ENCODE measurements around the gene CRBN. TPM values are rescaled to one million over a fixed set of nuclear protein-coding genes. Genes with fewer than 3 reads are reported as not detected.

The CRBN gene
- total and polyA plus RNA-seq, 2 of the 13 experiments (the other 11 are each of a cell fraction or from before 2014, with no cell fraction given): 30.8 to 36.1 TPM

DNA sequence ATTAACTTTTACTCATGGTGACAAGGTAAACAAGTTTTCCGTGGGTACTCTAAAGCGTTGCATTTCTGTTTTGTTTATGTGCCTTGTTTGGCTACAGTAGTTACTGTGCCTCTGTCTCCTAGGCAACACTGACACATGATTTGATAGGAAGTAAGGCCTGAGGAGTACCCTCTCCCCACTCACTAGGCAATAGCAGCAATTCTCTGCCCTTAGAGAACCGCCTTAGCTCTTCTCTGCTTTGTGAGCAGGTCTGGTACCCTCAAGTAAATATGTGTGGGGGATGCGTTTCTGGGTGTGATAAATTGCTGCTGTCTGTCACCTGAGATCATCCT lies 69.2 kb downstream of the CRBN start, which contains the start of gene IL5RA:
IL5RA (minus strand) TSS at position 76 of the 332 bp plus-strand sequence. CDS start 5,390 bp downstream, outside the sequence.
- no peaks in the 10 kb centered on the region for H3K79me2 ChIP-seq (ENCODE audit: insufficient read depth, low read length)
- H3K27ac ChIP-seq (ENCODE audit: extremely low read length, insufficient read depth, low read length): no peak within 1 kb of the TSS
- no peaks in the 10 kb centered on the region for H4K20me1 ChIP-seq (ENCODE audit: insufficient read depth, low read length)
- peak; percentile 51 for ATAC-seq
- no peak within 1 kb of the TSS for H3K9ac ChIP-seq (ENCODE audit: insufficient read depth, low read depth, low read length)
- CTCF ChIA-PET (ENCODE audit: low intra/inter-chr PET ratio, low total read pairs): no interaction called here
- DNase-seq (ENCODE audit: low spot score): no peak
- 10% methylated on average over 3 of the region's 4 CpGs for WGBS (ENCODE audit: low lambda C conversion rate)
- H3K4me3 ChIP-seq (replicated peaks in 1 of 3; ENCODE audit: insufficient read depth in 1 of 3, low read depth in 2 of 3, low read length in 3 of 3): no peak within 1 kb of the TSS
- intact Hi-C loops (cut with micrococcal nuclease; ENCODE audit: unreplicated experiment) (no loop called here), in situ Hi-C loops (cut with HindIII; ENCODE audit: extremely low pct_ligation_motif_present, low pct_unique_long_range_greater_than_20kb) (no loop called here)
- H3K9me3 ChIP-seq (ENCODE audit: low read length): no peaks in the 10 kb centered on the region
- no peak for FAIRE-seq
- H3K4me1 ChIP-seq (ENCODE audit: insufficient read depth, low read length): no peaks in the 10 kb centered on the region
- no TSS peak for BruUV-seq (replicated peaks)
- no peak within 1 kb of the TSS for H2AFZ ChIP-seq (ENCODE audit: low read length)
- H3K27me3 ChIP-seq (ENCODE audit: control insufficient read depth in 1 of 2, insufficient read depth in 2 of 2, low read length in 2 of 2): peaks cover 0 to 6% of the 10 kb centered on the region in 2 experiments; a peak in 1 of 5 replicates
- POLR2A ChIA-PET: interaction anchor here (0.7 kb wide), 1 partner anchor 287 kb away, joined by 3 read pairs; no protein-coding TSS in a partner anchor
- H3K4me2 ChIP-seq (ENCODE audit: low read depth, low read length): no peak within 1 kb of the TSS
- H3K36me3 ChIP-seq (replicated peaks in 1 of 2; ENCODE audit: control insufficient read depth in 1 of 2, insufficient read depth in 2 of 2, low read length in 2 of 2): no peaks in the 10 kb centered on the region
- TF ChIP-seq ZBTB20 (CRISPR knock-in tag; IDR thresholded peaks at IDR 0.05; ENCODE audit: borderline replicate concordance, low read depth): no peak
- TF ChIP-seq RFX1 (IDR thresholded peaks at IDR 0.05): peak; percentile 20; the same call in 1 of the 2 replicates
- TF ChIP-seq HOXA9 (CRISPR knock-in tag; IDR thresholded peaks at IDR 0.05; ENCODE audit: borderline replicate concordance): no peak

GRCh38 chr3:3109407-3110298 lies 69.8 kb downstream of the CRBN start:
- FAIRE-seq (no peak), ATAC-seq (no peak), DNase-seq (ENCODE audit: low spot score) (no peak)
- H3K4me1 ChIP-seq (ENCODE audit: insufficient read depth, low read length): no peaks in the 10 kb centered on the region
- WGBS (ENCODE audit: low lambda C conversion rate): 4% methylated on average over 11 of the region's 11 CpGs
- no peak overlapping the region for H3K9ac ChIP-seq (ENCODE audit: insufficient read depth, low read depth, low read length)
- CTCF ChIA-PET (ENCODE audit: low intra/inter-chr PET ratio, low total read pairs): no interaction called here
- POLR2A ChIA-PET: interaction anchor here (0.7 kb wide), 1 partner anchor 286 kb away, joined by 3 read pairs; no protein-coding TSS in a partner anchor
- H3K79me2 ChIP-seq (ENCODE audit: insufficient read depth, low read length): no peaks in the 10 kb centered on the region
- no peak overlapping the region for H3K27ac ChIP-seq (ENCODE audit: extremely low read length, insufficient read depth, low read length)
- H2AFZ ChIP-seq (ENCODE audit: low read length): no peak overlapping the region
- in situ Hi-C loops (cut with HindIII; ENCODE audit: extremely low pct_ligation_motif_present, low pct_unique_long_range_greater_than_20kb) (no loop called here), intact Hi-C loops (cut with micrococcal nuclease; ENCODE audit: unreplicated experiment) (no loop called here)
- H3K4me3 ChIP-seq (replicated peaks in 1 of 3; ENCODE audit: insufficient read depth in 1 of 3, low read depth in 2 of 3, low read length in 3 of 3): no peak overlapping the region
- no peaks in the 10 kb centered on the region for H4K20me1 ChIP-seq (ENCODE audit: insufficient read depth, low read length)
- no peaks in the 10 kb centered on the region for H3K36me3 ChIP-seq (replicated peaks in 1 of 2; ENCODE audit: control insufficient read depth in 1 of 2, insufficient read depth in 2 of 2, low read length in 2 of 2)
- BruUV-seq (replicated peaks): no TSS peak
- no peak overlapping the region for H3K4me2 ChIP-seq (ENCODE audit: low read depth, low read length)
- peaks cover 0 to 6% of the 10 kb centered on the region in 2 experiments; a peak in 1 of 5 replicates for H3K27me3 ChIP-seq (ENCODE audit: control insufficient read depth in 1 of 2, insufficient read depth in 2 of 2, low read length in 2 of 2)
- no peaks in the 10 kb centered on the region for H3K9me3 ChIP-seq (ENCODE audit: low read length)
- TF ChIP-seq KDM3A (CRISPR knock-in tag; IDR thresholded peaks at IDR 0.05; ENCODE audit: low read depth) (no peak), CCDC6 (CRISPR knock-in tag; IDR thresholded peaks at IDR 0.05) (no peak), RBM22 (optimal IDR thresholded peaks at IDR 0.05; ENCODE audit: low read length) (no peak)

Measured in HepG2 (cell line).